Ammon's horn (tissue), 1 donor: ENCODE results near the gene CDKN1C.
A peak's percentile ranks its signal among the peaks of the same experiment; 100 is the strongest.
"Not testable (repeated sequence)": the region's sequence is repeated elsewhere in the genome, so short reads cannot be mapped to it uniquely, and the experiment has no call there.

Source experiments
- DNase-seq: peaks from one replicate; pipeline ENCODE4 v3.0.0-alpha.2; 2016; ENCODE audit warnings: low spot score

Gene CDKN1C

GRCh38 chr11:2909133-2909902 lies 23.7 kb upstream of the CDKN1C start:
- no peak for DNase-seq

- no peak for DNase-seq
These were observed 22.6 kb upstream of the CDKN1C start for GRCh38 chr11:2908130-2908529.

- not testable (repeated sequence) for DNase-seq
These were observed 19.7 kb upstream of the CDKN1C start for GRCh38 chr11:2905299-2905698.

GRCh38 chr11:2904153-2905052 lies 18.8 kb upstream of the CDKN1C start:
- DNase-seq = no peak

- DNase-seq = no peak
These were observed 18.1 kb upstream of the CDKN1C start for GRCh38 chr11:2903672-2904011.

- DNase-seq = no peak
These were observed 17.5 kb upstream of the CDKN1C start for GRCh38 chr11:2902784-2903671.

- peak; percentile 88 for DNase-seq
These were observed 16.5 kb upstream of the CDKN1C start for GRCh38 chr11:2901854-2902783.

GRCh38 chr11:2901196-2901796 lies 15.7 kb upstream of the CDKN1C start:
- no peak for DNase-seq

GRCh38 chr11:2899080-2899783 lies 13.7 kb upstream of the CDKN1C start:
- peak; percentile 56 for DNase-seq

GRCh38 chr11:2898366-2899079 lies 12.9 kb upstream of the CDKN1C start:
- no peak for DNase-seq

- no peak for DNase-seq
These were observed 11.5 kb upstream of the CDKN1C start for GRCh38 chr11:2897048-2897447.

- DNase-seq = no peak
These were observed 10.5 kb upstream of the CDKN1C start for GRCh38 chr11:2896047-2896446.

- DNase-seq = no peak
These were observed 8.4 kb upstream of the CDKN1C start for GRCh38 chr11:2893935-2894334.

- DNase-seq = no peak
These were observed 7.5 kb upstream of the CDKN1C start for GRCh38 chr11:2892967-2893528.

GRCh38 chr11:2892215-2892966 lies 6.8 kb upstream of the CDKN1C start:
- peak; percentile 49 for DNase-seq

- DNase-seq = peak; percentile 43
These were observed 6.0 kb upstream of the CDKN1C start for GRCh38 chr11:2891326-2892214.
